ENCODE data around the gene RBL1. TPM values are rescaled to one million over a fixed set of nuclear protein-coding genes. Genes with fewer than 3 reads are reported as not detected.
"Not testable (repeated sequence)": the region's sequence is repeated elsewhere in the genome, so short reads cannot be mapped to it uniquely, and the experiment has no call there.

Gene RBL1
- total RNA-seq, 1 experiment from 2014 or later = 35.9 TPM

- BruUV-seq (replicated peaks) = no TSS peak
- H3K9me3 ChIP-seq = peaks cover 11% of the 10 kb centered on the region; the same call in 1 of the 2 replicates
Measured at GRCh38 chr20:36998652-36999051, 97.1 kb downstream of the RBL1 start.

GRCh38 chr20:36997121-36997520 lies 98.7 kb downstream of the RBL1 start:
- H3K4me3 Mint-ChIP-seq (ENCODE audit: unreplicated experiment) = no peak overlapping the region
- DNase-seq = no peak
- no peak overlapping the region for H3K4me3 ChIP-seq (ENCODE audit: low read depth, low read length)
- H3K27me3 ChIP-seq (replicated peaks; ENCODE audit: control insufficient read depth, insufficient read depth, low read length) = no peaks in the 10 kb centered on the region
- intact Hi-C loops (cut with micrococcal nuclease; ENCODE audit: unreplicated experiment) = no loop called here
- no peaks in the 10 kb centered on the region for H3K27me3 Mint-ChIP-seq (ENCODE audit: insufficient read depth, unreplicated experiment)
- H3K36me3 ChIP-seq (ENCODE audit: control insufficient read depth, insufficient read depth, low read length) = peaks cover 5% of the 10 kb centered on the region; the same call in 1 of the 2 replicates
- no peak overlapping the region for H3K27ac Mint-ChIP-seq (ENCODE audit: unreplicated experiment)
- peaks cover 23% of the 10 kb centered on the region for H3K9me3 ChIP-seq
- no peaks in the 10 kb centered on the region for H3K4me1 ChIP-seq
- peaks cover 23% of the 10 kb centered on the region for H3K9me3 Mint-ChIP-seq (ENCODE audit: unreplicated experiment)
- TF ChIP-seq, protein P1, sequence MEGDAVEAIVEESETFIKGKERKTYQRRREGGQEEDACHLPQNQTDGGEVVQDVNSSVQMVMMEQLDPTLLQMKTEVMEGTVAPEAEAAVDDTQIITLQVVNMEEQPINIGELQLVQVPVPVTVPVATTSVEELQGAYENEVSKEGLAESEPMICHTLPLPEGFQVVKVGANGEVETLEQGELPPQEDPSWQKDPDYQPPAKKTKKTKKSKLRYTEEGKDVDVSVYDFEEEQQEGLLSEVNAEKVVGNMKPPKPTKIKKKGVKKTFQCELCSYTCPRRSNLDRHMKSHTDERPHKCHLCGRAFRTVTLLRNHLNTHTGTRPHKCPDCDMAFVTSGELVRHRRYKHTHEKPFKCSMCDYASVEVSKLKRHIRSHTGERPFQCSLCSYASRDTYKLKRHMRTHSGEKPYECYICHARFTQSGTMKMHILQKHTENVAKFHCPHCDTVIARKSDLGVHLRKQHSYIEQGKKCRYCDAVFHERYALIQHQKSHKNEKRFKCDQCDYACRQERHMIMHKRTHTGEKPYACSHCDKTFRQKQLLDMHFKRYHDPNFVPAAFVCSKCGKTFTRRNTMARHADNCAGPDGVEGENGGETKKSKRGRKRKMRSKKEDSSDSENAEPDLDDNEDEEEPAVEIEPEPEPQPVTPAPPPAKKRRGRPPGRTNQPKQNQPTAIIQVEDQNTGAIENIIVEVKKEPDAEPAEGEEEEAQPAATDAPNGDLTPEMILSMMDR (IDR thresholded peaks at IDR 0.05; ENCODE audit: insufficient read depth in 1 of 2, low read depth in 1 of 2, low read length in 1 of 2, severe bottlenecking in 1 of 2, unreplicated experiment in 1 of 2) = no peak
- H3K4me1 Mint-ChIP-seq (ENCODE audit: low read depth, unreplicated experiment) = no peaks in the 10 kb centered on the region
- ChIA-PET POLR2A (no interaction called here), CTCF (no interaction called here)
- BruUV-seq (replicated peaks) = no TSS peak
- H3K36me3 Mint-ChIP-seq (ENCODE audit: insufficient read depth, unreplicated experiment) = peaks cover 48% of the 10 kb centered on the region

More at GRCh38 chr20:36998652-36999051, 97.1 kb downstream of the RBL1 start:
- Histone ChIP-seq H3K4me1 (no peaks in the 10 kb centered on the region), H3K4me3 (ENCODE audit: low read depth, low read length) (no peak overlapping the region), H3K27me3 (replicated peaks; ENCODE audit: control insufficient read depth, insufficient read depth, low read length) (no peaks in the 10 kb centered on the region), H3K36me3 (ENCODE audit: control insufficient read depth, insufficient read depth, low read length) (peaks cover 8% of the 10 kb centered on the region; the same call in 1 of the 2 replicates)
- TF ChIP-seq, protein P1 (IDR thresholded peaks at IDR 0.05; ENCODE audit: insufficient read depth in 1 of 2, low read depth in 1 of 2, low read length in 1 of 2, severe bottlenecking in 1 of 2, unreplicated experiment in 1 of 2) = no peak
- H3K9me3 Mint-ChIP-seq (ENCODE audit: unreplicated experiment) = peaks cover 13% of the 10 kb centered on the region
- no peak overlapping the region for H3K27ac Mint-ChIP-seq (ENCODE audit: unreplicated experiment)
- ChIA-PET CTCF (no interaction called here), POLR2A (no interaction called here)
- intact Hi-C loops (cut with micrococcal nuclease; ENCODE audit: unreplicated experiment) = no loop called here
- no peaks in the 10 kb centered on the region for H3K4me1 Mint-ChIP-seq (ENCODE audit: low read depth, unreplicated experiment)
- H3K36me3 Mint-ChIP-seq (ENCODE audit: insufficient read depth, unreplicated experiment) = peaks cover 56% of the 10 kb centered on the region
- no peak overlapping the region for H3K4me3 Mint-ChIP-seq (ENCODE audit: unreplicated experiment)
- DNase-seq = no peak
- H3K27me3 Mint-ChIP-seq (ENCODE audit: insufficient read depth, unreplicated experiment) = no peaks in the 10 kb centered on the region

DNA sequence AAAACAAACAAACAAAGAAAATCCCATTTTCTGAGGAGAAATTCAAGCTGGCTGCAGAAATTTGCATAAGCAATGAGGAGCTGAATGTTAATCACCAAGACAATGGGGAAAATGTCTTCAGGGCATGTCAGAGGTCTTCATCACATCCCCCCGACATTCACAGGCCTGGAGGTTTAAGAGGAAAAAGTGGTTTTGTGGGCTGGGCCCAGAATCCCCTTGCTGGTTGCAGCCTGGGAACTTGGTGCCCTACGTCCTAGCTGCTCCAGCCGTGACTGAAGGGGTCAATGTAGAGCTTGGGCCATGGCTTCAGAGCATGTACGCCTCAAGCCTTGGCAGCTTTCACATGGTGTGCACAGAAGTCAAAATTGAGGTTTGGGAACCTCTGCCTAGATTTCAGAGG lies 101.6 kb downstream of the RBL1 start:
- H3K4me3 ChIP-seq (ENCODE audit: low read depth, low read length); H3K4me3 Mint-ChIP-seq (ENCODE audit: unreplicated experiment); H3K27me3 Mint-ChIP-seq (ENCODE audit: insufficient read depth, unreplicated experiment); H3K4me1 Mint-ChIP-seq (ENCODE audit: low read depth, unreplicated experiment); H3K36me3 ChIP-seq (ENCODE audit: control insufficient read depth, insufficient read depth, low read length); H3K27ac Mint-ChIP-seq (ENCODE audit: unreplicated experiment); DNase-seq; H3K4me1 ChIP-seq; POLR2A ChIA-PET; CTCF ChIA-PET; BruUV-seq (replicated peaks); H3K27me3 ChIP-seq (replicated peaks; ENCODE audit: control insufficient read depth, insufficient read depth, low read length); intact Hi-C loops (cut with micrococcal nuclease; ENCODE audit: unreplicated experiment): not testable (repeated sequence)
- peaks cover 44% of the 10 kb centered on the region for H3K36me3 Mint-ChIP-seq (ENCODE audit: insufficient read depth, unreplicated experiment)
- peaks cover 23% of the 10 kb centered on the region for H3K9me3 ChIP-seq
- peaks cover 23% of the 10 kb centered on the region for H3K9me3 Mint-ChIP-seq (ENCODE audit: unreplicated experiment)
